DMS79 treated with DMSO at 0.1 percent for 48 hours (cell line): ENCODE data around the gene FBXL7.

Source experiments
- DNase-seq: peaks from one replicate; lab custom pipeline; 2025; lab: John Stamatoyannopoulos, UW

FBXL7 gene

DNA sequence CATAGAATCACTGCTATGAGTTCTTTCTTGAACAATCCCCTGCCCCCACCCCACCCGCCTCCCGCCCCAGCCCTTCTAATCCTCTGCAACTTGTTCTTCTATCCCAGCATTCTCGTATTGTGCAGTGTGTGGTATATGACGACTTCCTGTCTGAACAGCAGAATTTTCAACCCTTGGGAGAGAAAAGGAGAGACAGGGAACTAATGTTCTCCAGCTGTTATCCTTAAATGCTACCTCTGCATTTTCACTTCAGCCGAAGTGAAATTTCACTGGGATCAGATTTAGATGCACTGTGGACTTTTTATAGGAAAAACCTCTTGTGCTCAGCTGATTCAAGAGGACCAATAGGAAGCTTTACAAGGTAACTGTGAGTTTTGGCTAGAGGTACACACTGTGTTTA is 2.2 kb downstream of the FBXL7 start:
- no peak for DNase-seq

DNA sequence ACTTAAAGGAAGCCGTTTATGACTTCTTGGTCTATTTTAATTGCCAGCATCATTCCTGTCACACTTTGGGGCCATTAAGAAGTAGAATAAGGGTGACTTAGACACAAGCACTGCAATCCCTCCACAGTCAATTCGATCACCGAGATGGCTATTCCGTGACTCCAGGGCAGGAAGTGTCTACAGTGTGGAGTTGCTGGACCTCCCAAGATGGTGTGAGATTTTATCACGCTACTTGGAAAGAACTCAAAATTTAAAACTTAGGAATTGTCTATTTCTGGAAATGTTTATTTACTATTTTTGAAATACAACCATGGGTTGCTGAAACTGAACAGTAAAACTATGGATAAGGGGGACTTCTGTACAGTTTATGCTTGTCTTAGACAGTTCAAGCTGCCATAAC is 6.2 kb downstream of the FBXL7 start:
- no peak for DNase-seq

DNA sequence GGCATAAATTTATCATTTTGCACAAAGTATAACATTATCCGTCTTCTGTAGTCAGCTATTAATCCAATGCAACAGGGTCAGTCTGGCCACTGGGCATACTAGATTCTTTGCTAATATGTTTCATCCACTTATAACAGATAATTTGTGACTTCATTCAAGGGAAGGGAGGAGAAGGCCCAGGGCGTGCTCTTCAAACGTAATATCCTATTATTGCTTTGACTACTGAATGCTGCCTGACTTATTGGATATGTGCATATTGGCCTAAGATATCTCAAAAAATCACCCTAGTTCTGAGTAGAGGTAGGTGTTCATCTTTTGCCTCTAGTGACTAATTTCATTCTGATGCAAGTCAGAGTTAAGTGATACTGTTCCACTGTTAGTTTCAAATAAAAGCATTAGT is 6.9 kb downstream of the FBXL7 start:
- no peak for DNase-seq

DNA sequence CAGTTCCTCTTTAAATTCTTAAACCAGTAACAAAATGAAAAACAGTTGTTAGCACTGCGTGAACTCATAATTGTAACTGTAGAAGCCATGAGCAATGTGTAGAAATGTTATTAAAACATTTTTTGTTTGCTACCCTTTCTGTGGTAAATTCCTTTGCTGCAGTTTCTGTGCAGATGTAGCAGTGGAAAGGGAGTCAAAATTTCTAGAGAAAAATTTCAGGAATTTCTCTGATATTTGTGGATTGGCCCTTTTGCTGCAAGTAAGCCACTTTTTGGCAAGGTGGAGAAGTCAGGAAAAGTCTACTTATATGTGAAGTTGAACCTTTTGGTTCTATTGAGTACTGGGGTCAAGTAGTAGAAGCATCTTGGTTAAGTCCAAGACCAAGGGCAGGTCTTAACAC is 10.1 kb downstream of the FBXL7 start:
- DNase-seq = no peak

DNA sequence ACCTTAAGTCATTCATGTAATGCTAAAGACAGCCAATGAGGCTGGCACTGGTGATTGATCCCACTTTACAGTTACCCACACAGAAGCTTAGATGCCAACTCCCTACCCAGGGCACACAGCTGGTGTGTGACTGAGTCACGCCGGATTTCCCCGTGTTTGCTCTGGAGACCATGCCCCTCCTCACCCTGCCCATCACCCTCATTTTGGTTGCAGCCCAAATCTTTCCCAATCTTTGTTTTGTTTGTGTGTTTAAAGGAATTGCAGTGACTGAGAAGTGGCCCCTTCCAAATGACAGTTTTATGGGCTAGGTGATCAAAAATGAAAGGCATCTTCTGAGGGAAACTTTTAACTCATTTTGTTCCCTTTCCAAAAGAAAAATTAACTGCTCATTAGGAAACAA is 10.9 kb downstream of the FBXL7 start:
- DNase-seq = no peak

DNA sequence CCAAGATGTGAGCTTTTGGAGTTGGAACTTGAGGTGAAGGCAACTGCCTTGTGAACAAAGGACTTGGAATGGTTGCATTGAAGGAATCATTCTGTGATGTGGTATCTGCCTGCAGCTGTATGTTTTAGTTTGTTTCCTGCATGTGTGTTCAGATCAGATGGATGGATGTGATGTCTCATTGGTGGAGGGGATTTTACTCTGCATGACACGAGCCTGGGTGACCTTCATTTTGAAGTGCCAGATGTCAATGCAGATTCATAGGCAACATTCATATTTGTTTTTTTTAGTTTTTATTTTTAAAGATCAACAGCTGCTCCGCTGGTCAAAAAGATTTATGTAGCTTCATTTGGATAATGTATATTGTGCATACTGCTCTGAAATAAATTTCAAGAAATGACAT is 13.5 kb downstream of the FBXL7 start:
- DNase-seq = no peak

DNA sequence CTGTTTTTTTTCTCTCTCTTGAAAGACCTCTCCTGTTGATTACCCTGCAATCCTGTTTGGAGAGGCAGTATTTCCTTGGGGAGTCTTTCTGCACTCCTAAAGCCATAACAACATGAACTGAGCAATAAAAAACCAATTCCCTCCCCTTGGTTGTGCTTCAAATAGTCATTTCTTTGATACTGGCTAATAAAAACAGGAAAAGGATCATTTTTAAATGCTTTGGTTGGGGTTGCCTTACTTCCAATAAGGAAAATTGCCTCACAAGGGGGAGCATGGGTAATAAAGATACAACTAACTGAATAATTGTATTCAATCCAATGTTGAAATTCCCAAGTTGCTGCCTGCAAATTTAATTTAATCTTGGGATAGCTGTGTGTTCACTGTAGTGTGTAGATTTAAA is 13.9 kb downstream of the FBXL7 start:
- no peak for DNase-seq

DNA sequence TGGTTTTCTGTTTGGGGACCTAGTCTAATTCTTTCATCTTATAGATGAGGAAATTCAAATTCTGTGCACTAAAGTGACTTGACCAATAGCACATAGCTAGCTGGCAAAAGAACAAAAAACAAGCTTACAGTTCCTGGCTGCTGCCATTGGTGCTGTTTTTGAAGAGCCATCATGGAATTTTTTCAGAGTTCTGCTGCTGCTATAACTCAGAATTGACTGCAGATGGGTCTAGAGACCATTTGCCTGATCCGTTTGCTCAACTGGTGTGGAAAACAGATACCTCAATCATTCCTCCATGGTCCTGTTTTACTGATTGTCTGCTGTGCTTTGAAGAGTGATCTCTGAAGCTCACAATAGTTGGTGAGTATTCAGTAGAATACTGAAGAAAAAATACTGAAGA is 15.2 kb downstream of the FBXL7 start:
- no peak for DNase-seq

DNA sequence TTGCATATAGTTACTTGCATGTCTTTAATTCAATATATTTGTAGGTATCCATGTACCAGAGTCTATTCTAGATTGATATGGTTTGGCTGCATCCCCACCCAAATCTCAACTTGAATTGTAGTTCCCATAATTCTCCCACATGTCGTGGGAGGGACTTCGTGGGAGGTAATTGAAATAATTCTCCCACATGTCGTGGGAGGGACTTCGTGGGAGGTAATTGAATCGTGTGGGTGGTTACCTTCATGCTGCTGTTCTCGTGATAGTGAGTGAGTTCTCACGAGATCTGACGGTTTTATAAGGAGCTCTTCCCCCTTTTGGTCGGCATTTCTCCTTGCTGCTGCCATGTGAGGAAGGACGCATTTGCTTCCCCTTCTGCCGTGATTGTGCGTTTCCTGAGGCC is 16.5 kb downstream of the FBXL7 start:
- no peak for DNase-seq

DNA sequence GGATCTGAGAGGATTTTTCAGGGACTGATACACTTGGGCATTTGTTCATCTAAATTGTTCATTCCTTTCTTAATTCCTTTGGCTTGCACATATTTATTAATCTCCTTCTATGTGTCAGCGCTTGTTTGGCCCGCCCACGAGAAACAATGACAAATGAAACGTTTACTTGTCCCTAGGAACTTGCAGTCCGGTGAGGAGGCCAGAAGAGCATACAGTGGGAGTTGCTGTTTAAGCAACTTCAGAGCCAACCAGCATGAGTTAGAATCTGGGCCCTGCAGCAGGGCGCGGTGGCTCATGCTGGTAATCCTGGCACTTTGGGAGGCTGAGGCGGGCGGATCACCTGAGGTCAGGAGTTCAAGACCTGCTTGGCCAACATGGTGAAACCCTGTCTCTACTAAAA is 18.8 kb downstream of the FBXL7 start:
- no peak for DNase-seq

DNA sequence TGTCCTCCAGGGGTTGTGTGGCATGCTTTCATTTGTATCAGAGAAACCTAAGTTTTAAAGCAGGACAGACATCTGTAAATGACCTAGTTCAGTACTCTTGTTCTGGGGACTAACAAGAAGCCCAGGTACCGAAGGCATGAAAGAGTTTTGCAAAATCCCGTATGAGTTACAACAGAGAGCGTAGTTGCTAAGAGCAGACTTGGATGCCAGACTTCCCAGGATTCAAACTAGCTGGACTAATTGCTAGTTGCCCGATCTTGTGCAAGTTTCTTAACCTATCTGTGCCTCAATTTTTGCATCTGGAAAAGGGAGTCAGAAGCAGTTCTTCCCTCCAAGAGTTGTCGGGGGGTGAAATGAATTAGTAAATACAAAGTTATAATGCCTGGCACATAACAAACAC is 20.9 kb downstream of the FBXL7 start:
- no peak for DNase-seq

DNA sequence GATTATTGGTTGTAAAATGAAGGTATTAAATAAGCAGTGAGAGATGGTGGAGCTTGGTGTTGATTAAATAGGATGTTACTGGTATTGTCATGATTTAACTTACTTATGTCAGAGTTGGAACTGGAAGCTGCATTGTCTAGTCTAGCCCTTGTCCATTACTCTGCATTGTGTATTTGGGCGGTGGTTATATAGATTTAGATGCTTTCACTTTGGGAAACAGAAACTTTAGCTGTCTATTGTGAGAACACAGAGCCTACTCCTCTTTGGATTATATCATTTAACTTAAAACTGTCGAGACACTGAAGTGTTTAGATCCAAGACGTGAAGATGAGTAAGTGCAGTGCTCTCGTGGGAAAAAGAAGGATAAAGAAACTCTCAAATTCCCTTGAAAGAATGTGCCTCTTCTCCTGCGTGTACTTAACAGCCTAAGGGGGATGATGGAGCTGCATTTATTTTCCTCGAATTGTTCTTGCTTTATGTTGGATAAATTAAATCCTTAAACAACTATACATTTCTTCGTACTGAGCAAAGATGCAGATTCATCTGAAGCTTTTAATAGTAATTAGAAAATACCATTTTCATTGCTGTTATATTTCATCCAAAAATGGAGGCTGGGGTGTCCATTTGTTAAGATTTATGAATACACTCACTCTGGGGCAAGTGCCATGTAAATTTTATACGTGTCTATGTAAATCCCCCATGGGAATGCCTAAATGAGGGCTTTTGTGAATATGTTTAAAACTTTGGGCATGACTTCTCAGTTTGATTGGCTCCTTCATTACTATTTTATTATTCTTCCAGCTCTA is 21.6 kb downstream of the FBXL7 start:
- DNase-seq = no peak

DNA sequence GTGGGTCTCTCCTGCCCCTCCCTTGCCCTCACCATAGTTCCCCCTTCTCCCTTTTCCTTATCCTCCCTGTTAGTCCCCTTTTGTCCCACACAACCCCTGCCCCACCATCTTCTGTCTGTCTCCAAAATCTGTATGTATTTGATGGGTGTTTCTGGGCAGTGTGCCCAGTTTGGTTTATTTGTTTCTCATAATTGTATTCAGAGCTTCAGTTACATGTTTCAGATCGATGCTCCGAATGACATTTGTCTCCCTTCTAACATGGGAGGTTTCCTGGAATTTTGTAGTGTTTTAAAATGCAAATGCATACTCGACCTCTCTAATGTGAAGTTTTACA is 22.2 kb downstream of the FBXL7 start:
- no peak for DNase-seq

DNA sequence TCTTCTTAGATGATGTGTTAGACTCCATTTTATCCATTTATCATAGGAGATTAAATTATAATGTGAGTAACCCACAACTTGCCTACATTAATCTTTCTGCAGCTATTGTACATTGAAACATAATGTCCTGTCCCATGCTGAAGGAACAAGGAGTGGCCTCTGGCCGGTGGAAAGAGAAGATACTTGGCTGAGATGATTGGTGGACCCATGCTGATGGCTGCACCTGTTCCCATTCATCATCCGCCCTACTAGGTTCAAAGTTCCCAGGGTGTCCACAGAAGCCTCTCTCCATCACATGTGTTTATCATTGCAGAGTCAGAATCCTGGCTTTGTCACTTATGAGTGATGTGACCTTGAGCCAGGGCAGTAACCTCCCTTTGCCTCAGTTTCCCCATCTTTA is 24.7 kb downstream of the FBXL7 start:
- DNase-seq = no peak

DNA sequence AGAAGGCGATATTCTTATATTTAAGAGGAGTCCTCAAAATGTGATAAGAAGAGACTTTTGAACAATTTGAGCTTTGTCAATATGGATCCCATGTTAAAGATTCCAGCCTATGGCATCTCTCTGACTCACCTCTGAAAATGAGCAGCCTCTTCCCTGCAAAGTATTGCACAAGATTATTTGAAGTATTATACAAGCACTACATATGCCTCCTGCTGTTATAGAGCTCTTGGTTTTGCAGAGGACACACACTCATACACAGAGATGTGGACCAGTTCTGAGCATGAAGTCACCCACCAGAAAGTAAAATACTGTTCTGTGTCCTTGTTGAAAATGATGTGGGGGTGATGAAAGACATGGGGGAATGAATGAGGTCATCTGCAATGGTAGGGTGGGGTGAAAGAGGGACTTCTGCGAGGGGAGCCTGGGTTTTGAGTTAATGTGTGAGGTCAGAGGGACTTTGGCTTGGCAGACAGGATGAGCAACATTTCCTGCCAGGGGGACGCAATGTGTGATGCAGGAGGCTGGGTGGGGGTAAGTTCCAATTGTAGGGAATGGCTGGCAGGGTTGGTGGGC is 25.8 kb downstream of the FBXL7 start:
- DNase-seq = no peak

DNA sequence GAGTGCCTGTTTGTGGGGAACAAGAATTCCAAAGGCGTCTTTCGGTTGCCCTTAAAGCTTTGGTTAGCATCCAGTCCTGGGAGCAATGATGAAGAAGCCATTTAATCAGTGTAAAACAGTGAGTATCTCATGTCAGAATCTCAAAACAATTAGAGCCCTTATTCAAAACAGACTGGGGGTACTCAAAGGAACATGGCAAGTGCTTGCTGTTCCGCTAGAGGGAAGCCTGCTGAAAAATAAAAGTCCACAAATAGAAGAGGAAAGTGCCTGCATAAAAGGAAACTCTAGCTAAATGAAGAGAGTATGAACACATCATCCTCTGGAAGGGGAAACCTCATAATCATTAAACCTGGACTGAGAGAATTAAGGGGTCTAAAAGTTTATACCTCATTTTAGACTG is 26.4 kb downstream of the FBXL7 start:
- DNase-seq = no peak

DNA sequence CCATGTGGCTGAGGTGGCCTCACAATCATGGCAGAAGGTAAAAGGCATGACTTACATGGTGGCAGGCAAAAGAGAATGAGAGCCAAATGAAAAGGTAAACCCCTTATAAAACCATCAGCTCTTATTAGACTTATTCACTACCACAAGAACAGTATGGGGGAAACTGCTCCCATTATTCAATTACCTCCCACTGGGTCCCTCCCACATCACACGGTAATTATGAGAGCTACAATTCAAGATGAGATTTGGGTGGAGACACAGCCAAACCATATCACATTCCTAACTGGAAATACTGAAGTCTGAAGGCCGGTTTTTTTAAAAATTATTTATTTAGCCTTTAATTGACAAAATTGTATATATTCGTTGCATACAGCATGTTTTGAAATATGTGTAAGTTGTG is 28.5 kb downstream of the FBXL7 start:
- no peak for DNase-seq

DNA sequence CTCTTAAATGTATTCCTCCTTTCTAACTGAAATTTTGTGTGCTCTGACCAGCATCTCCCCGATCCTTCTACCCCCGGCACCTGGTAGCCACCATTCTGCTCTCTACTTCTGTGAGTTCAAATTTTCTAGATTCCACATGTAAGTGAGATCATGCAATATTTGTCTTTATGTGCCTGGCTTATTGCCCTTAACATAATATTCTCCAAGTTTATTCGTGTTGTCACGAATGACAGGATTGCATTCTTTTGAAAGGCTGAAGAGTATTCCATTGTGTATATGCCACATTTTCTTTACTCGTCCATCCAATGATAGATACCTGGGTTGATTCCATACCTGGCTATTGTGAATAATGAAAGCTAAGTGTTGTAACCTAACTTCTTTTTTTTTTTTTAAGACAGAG is 29.0 kb downstream of the FBXL7 start:
- DNase-seq = no peak

DNA sequence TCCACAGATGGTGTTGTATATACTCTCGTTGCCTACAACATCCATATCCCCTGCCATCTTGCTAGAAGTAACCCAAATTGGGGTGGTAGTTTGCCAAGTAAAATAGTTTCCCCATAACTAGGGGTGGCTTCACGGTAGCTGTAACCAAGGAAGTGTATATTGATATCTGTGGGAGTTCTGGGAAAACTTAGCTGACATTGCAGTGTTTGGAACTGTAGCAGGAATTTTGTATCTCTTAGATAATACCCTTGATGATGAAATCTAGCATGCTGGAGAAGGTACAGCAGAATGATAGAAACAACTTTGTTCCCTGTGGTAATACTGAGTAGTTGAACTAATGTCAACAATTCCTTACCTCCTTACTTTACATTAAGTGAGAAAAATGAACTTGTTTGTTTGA is 29.8 kb downstream of the FBXL7 start:
- no peak for DNase-seq

DNA sequence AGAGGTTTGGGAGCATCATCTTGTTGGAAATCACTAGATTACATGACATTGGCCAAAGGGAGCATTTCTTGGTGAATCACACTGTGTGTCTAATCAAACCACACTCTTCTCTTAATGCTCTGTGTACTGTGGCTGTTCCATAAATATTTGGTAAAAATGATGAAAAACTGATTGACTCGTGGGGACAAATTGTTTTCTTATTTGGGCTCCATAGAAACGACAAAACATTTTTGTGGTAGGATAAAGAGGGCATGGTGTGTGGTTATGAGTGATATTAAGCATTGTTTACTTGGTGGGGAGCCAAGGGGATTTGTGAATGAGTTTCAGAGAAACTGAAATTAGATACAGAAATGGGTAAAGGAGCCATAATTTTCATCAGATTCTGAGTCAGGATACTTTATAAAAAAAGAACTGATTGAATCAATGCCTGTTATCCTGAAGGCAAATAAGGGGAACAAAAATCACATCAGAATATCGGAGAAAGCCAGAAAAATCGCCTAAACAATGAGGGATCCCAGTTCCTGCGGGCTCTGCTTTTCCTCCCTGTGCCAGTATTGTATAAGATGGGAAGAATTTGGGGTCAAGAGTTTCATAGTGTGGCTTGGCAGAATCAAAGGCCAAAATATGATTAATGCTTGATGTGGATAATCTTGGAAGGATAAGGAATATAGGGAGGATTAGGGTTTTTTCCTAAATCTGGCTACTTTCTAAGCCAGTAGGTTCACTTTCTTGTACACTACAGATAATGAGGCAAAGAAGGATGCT is 33.3 kb downstream of the FBXL7 start:
- DNase-seq = no peak

DNA sequence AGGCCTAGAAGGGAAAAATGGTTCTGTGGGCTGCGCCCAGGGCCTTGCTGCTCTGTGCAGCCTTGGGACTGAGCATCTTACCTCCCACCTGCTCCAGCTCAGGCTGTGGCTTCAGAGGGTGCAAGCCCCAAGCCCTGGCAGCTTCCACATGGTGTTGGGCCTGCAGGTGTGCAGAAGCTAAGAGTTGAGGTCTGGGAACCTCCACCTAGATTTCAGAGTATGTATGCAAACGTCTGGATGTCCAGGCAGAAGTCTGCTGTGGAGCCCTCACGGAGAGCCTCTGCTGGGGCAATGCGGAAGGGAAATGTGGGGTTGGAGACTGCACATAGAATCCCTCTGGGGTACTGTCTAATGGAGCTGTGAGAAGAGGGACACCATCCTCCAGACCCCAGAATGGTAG is 36.0 kb downstream of the FBXL7 start:
- DNase-seq = no peak

DNA sequence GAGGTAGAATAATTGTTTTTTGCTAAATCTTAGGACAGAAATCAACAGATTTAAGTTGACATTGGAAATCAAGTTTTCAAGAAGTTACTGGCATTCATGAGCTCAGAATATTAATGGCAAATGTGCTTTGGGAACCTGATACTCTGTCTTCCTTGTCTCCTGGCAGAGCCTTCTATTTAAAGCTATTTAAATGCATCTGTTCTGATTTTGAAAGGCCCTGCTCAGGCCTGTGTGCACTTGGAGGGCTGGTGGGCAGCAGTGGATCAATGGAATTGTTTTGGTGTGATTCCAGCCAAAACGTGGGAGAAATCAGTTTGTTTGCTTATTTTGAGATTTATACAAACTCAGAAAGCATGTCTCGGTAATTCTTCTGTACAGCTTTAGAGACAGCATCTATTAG is 38.5 kb downstream of the FBXL7 start:
- no peak for DNase-seq

DNA sequence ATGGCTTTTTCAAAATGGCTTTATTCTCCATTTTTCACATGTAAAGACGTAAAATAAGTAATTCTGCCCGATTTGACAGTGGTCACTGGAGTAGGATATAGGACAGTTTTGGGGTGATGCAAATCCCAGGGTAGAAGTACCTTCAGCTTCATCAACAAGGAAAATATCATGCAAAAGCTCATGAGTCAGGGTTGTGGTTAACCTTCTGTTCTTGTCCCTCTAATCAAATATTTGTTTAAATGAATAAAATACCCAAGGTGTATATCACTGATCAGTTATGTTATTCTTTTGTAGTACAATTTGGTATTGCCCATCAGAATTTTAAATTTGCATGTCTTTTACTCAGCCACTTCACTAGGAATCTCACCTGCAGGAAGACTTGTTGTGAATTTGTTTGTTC is 40.0 kb downstream of the FBXL7 start:
- no peak for DNase-seq

DNA sequence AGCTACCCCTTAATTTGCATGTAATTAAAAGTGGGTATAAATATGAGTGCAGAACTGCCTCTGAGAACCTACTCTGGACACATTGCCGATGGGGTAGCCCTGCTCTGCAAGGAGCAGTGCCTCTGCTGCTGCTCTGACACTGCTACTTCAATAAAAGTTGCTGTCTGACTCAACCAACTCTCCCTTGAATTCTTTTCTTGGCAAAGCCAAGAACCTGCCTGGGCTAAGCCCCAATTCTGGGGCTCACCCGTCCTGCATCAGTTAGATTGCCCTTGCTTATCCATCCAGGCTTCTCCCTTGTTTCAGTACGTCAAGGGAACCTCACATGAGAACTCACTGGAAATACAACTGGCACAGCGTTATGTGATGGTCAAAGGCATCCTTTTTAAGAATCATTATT is 44.1 kb downstream of the FBXL7 start:
- DNase-seq = no peak
